ENCODE measurements around the gene IRF9. TPM values are rescaled to one million over a fixed set of nuclear protein-coding genes. Genes with fewer than 3 reads are reported as not detected.
A peak's percentile ranks its signal among the peaks of the same experiment; 100 is the strongest.

IRF9 gene
- total RNA-seq, 4 donors from 2014 or later: 61.3 to 80.1 (median 68.1) TPM

- TF ChIP-seq EP300 (IDR thresholded peaks at IDR 0.05) (no peak), POLR2AphosphoS5 (IDR thresholded peaks at IDR 0.05) (peak; percentile 56), POLR2A (IDR thresholded peaks at IDR 0.05) (peak; percentile 24 to 55), CTCF (IDR thresholded peaks at IDR 0.05) (peak in 2 of 4 experiments; percentile 8 to 46)
- peaks cover 0 to 28% of the 10 kb centered on the region in 2 donors for H3K36me3 ChIP-seq
- WGBS, 2 donors (ENCODE audit: low coverage in 1 of 2): 1% methylated on average over 19 of the region's 75 CpGs; no CpG with 5 or more reads in 1 of the 2 donors
Observed at GRCh38 chr14:24135834-24136683, 25.0 kb upstream of the IRF9 start, which contains the start of gene PSME1. Gene PSME1, plus strand, starts transcription at chr14:24136194. Its CDS starts 69 bp downstream, at chr14:24136263.

GRCh38 chr14:24136684-24137528 is 24.2 kb upstream of the IRF9 start:
- Histone ChIP-seq H3K36me3 (peaks cover 0 to 28% of the 10 kb centered on the region in 2 donors), H3K27me3 (no peaks in the 10 kb centered on the region), H3K4me3 (peak overlapping the region; percentile 93 to 98), H3K9me3 (no peaks in the 10 kb centered on the region), H3K27ac (peak overlapping the region; percentile 81 to 95 (median 93)), H3K4me1 (peaks cover 0 to 62% (median 25%) of the 10 kb centered on the region in 3 donors)
- TF ChIP-seq EP300 (IDR thresholded peaks at IDR 0.05) (no peak), POLR2A (IDR thresholded peaks at IDR 0.05) (no peak), POLR2AphosphoS5 (IDR thresholded peaks at IDR 0.05) (no peak), CTCF (IDR thresholded peaks at IDR 0.05) (no peak)
- no peak for ATAC-seq
- WGBS, 2 donors (ENCODE audit: low coverage in 1 of 2): 28 to 42% methylated on average over 2 to 5 of the region's 13 CpGs

More at GRCh38 chr14:24135834-24136683, 25.0 kb upstream of the IRF9 start, which contains the start of gene PSME1:
- H3K4me3 ChIP-seq: peak within 1 kb of the TSS; percentile 93 to 98
- peaks cover 0 to 69% (median 25%) of the 10 kb centered on the region in 3 donors for H3K4me1 ChIP-seq
- no peaks in the 10 kb centered on the region for H3K9me3 ChIP-seq
- peak; percentile 98 for ATAC-seq
- peak within 1 kb of the TSS; percentile 81 to 95 (median 93) for H3K27ac ChIP-seq
- H3K27me3 ChIP-seq: no peaks in the 10 kb centered on the region

- peak overlapping the region in 3 of 4 donors; percentile 94 to 95 (median 94) for H3K27ac ChIP-seq
- 87 to 94% methylated on average over 3 of the region's 8 CpGs for whole genome bisulfite sequencing, 2 donors (ENCODE audit: low coverage in 1 of 2)
- H3K36me3 ChIP-seq: peaks cover 0 to 28% of the 10 kb centered on the region in 2 donors
- H3K4me1 ChIP-seq: peaks cover 0 to 64% (median 29%) of the 10 kb centered on the region in 3 donors
- ATAC-seq: no peak
- no peak for TF ChIP-seq POLR2A (IDR thresholded peaks at IDR 0.05)
- no peak for TF ChIP-seq EP300 (IDR thresholded peaks at IDR 0.05)
- TF ChIP-seq CTCF (IDR thresholded peaks at IDR 0.05): no peak
- no peak for TF ChIP-seq POLR2AphosphoS5 (IDR thresholded peaks at IDR 0.05)
- H3K9me3 ChIP-seq: no peaks in the 10 kb centered on the region
- no peaks in the 10 kb centered on the region for H3K27me3 ChIP-seq
- no peak overlapping the region for H3K4me3 ChIP-seq
Observed at GRCh38 chr14:24137529-24138395, 23.3 kb upstream of the IRF9 start.
